Subcutaneous adipose tissue (tissue), 4 donors: ENCODE data around the gene NDUFAF5. TPM values are rescaled to one million over a fixed set of nuclear protein-coding genes. Genes with fewer than 3 reads are reported as not detected.

Experiments used
- total RNA-seq, 4 donors: library from RNA; depleted of rRNA; stranded (reverse); fragments of >200 nt; gene quantifications; one replicate each; pipeline ENCODE4 v1.1.0, GENCODE V29; 2016
- TF ChIP-seq, protein P1 (sequence below): fragments of 450-650 bp; IDR thresholded peaks from one replicate; pipeline ENCODE4 v1.5.1; 2016; ENCODE audit warnings: low read depth, mild to moderate bottlenecking, control low read depth, antibody characterized with exemption, moderate library complexity

NDUFAF5 gene
- total RNA-seq, 4 donors from 2014 or later: 12.3 to 42.4 (median 26.9) TPM

GRCh38 chr20:13745784-13746183 is 39.0 kb upstream of the NDUFAF5 start:
- TF ChIP-seq, protein P1, sequence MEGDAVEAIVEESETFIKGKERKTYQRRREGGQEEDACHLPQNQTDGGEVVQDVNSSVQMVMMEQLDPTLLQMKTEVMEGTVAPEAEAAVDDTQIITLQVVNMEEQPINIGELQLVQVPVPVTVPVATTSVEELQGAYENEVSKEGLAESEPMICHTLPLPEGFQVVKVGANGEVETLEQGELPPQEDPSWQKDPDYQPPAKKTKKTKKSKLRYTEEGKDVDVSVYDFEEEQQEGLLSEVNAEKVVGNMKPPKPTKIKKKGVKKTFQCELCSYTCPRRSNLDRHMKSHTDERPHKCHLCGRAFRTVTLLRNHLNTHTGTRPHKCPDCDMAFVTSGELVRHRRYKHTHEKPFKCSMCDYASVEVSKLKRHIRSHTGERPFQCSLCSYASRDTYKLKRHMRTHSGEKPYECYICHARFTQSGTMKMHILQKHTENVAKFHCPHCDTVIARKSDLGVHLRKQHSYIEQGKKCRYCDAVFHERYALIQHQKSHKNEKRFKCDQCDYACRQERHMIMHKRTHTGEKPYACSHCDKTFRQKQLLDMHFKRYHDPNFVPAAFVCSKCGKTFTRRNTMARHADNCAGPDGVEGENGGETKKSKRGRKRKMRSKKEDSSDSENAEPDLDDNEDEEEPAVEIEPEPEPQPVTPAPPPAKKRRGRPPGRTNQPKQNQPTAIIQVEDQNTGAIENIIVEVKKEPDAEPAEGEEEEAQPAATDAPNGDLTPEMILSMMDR: no peak

GRCh38 chr20:13749811-13750210 is 35.0 kb upstream of the NDUFAF5 start:
- TF ChIP-seq, protein P1: no peak

DNA sequence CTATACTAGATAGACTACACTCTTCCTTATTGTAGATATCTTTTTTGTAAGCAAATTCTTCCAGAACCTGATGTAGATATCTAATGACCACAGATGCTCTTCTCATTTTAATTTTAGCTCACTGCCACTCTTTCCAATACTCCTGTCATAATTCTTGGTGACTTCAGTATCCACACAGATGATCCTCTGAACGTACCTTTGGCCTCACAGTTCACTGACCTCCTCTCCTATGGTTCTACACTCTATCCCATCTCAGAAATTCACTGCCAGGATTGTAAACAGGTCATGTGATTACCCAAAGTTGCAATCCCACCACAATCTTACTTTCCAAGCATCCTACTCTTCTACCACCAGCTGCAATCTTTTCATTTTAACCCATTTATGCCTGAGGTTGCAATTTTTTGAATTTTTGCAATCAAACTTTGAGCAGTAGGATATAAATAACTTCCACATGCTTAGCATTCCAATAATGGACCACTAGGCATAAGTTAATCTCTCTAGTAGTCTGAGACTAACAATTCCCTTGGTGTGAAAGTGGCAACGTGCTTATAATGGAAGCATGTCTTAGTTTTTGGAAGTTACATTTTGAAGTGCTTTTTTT is 31.3 kb upstream of the NDUFAF5 start:
- TF ChIP-seq, protein P1: no peak

DNA sequence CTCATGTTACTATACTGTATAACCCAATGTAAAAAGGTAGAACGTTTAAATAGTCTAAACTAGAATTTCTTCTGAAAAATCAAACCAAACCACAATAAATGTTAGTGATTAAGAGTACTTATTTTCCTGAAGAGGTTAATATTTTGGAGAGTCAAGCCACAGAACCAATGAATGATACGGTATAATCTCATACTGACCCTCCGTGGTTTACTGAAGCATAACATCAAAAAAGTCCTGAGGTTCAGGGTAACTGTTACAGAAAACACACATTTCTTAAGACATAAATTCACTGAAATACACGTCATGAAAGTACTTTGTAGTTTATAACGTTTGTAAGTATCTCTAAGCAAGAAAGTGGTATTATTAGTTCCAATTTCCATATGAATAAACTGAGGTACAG is 29.0 kb upstream of the NDUFAF5 start:
- TF ChIP-seq, protein P1: no peak

DNA sequence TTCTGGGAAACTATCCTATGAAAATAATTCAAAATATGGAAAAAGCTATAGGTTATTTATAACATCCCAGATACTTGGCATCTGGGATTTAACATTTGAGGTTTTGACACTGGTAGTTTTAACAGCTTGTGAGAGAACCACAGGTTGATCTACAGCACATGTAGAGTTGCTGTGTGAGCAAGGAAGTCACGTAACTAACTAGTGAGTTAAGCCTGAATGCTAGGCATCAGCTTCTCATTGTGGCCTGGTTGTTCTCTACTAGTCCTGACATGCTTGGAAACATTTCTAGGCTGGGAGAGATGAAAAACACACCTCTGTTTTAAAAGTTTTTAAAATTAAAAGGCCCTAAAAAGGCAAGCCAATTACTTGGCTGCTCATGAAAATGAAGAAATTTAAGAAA is 28.3 kb upstream of the NDUFAF5 start:
- TF ChIP-seq, protein P1: no peak

DNA sequence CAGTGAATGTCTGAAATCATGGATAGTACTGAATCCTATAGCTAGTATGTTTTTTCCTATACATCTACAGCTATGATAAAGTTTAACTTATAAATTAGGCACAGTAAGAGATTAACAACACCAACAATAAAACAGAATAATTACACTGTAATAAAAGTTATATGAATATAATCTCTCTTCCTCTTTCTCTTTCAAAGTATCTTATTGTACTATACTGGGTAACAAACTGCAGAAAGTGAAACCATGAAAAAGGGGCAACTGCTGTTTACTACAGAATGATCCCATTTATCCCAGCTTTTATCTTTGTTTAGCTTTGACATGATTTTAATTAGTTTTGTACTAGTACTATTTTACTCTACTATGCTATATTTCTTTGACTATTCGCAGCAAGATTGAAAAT is 25.9 kb upstream of the NDUFAF5 start:
- TF ChIP-seq, protein P1: no peak

DNA sequence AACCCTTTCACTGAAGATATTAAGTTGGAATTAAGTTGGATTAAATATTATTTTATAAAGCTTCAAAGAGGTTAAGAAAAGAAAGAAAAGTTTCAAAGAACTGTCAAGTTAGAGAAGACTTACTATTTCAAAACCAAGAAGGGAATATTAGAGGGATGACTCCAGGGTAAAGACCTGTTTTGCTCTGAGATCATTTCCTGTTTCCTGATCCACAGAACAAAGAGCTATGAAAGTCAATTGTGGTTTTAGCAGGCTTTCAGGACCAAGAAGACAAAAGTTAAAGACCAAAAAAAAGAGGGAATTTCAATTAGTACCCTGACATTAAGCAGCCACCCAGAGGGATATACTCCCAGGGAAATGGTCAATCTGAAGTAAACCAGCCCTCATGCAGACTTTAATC is 19.5 kb upstream of the NDUFAF5 start:
- TF ChIP-seq, protein P1: no peak
